GM23338 (cell line): ENCODE results near the gene DTNB. TPM values are rescaled to one million over a fixed set of nuclear protein-coding genes. Genes with fewer than 3 reads are reported as not detected.

Experiments
- ATAC-seq: fragments of 200-7000 bp; cut with Tn5 transposase; 3 replicates; pipeline ENCODE4 v1.9.1; 2020
- DNase-seq: peaks from one replicate; pipeline ENCODE4 v3.0.0-alpha.2; 2015; ENCODE audit warnings: low spot score
- H2AFZ ChIP-seq: fragments of 200-600 bp; sonication (generic); 2 replicates; pipeline ENCODE4 v1.8.0; 2016; ENCODE audit warnings: antibody characterized with exemption, mild to moderate bottlenecking, moderate library complexity
- H3F3A ChIP-seq: fragments of 200-600 bp; sonication (generic); replicated peaks from 2 replicates; pipeline ENCODE4 v1.8.0; 2017; ENCODE audit warnings: antibody characterized with exemption, mixed run types, low read depth
- H3K27ac ChIP-seq: fragments of 200-600 bp; sonication (generic); 2 replicates; pipeline ENCODE4 v1.6.1; 2016; ENCODE audit warnings: low read depth
- H3K27me3 ChIP-seq: fragments of 200-600 bp; sonication (generic); 2 replicates; pipeline ENCODE4 v1.8.0; 2016; ENCODE audit warnings: mild to moderate bottlenecking, mixed run types, moderate library complexity; ENCODE audit not compliant: insufficient read depth
- H3K36me3 ChIP-seq: fragments of 200-600 bp; sonication (generic); 2 replicates; pipeline ENCODE4 v1.8.0; 2016; ENCODE audit warnings: mild to moderate bottlenecking; ENCODE audit not compliant: insufficient read depth
- H3K4me1 ChIP-seq: fragments of 200-600 bp; sonication (generic); 2 replicates; pipeline ENCODE4 v1.8.0; 2016; ENCODE audit warnings: mild to moderate bottlenecking, moderate library complexity; ENCODE audit not compliant: insufficient read depth
- H3K4me2 ChIP-seq: fragments of 200-600 bp; sonication (generic); 2 replicates; pipeline ENCODE4 v1.7.1; 2017; ENCODE audit warnings: mixed run types
- H3K4me3 ChIP-seq: fragments of 200-600 bp; sonication (generic); 2 replicates; pipeline ENCODE4 v1.6.1; 2016; ENCODE audit warnings: mixed run types
- H3K79me2 ChIP-seq: fragments of 200-600 bp; sonication (generic); replicated peaks from 2 replicates; pipeline ENCODE4 v1.8.0; 2017; ENCODE audit warnings: mild to moderate bottlenecking; ENCODE audit not compliant: insufficient read depth
- H3K9me2 ChIP-seq: fragments of 200-600 bp; sonication (generic); 2 replicates; pipeline ENCODE4 v1.8.0; 2017; ENCODE audit not compliant: insufficient read depth
- H4K20me1 ChIP-seq: fragments of 200-600 bp; sonication (generic); replicated peaks from 2 replicates; pipeline ENCODE4 v1.8.0; 2017; ENCODE audit warnings: mild to moderate bottlenecking; ENCODE audit not compliant: insufficient read depth
- H3K27ac Mint-ChIP-seq: 2 replicates; pipeline ENCODE4 v1.8.0; 2020; ENCODE audit warnings: inconsistent platforms, mild to moderate bottlenecking, moderate library complexity, mixed read lengths
- H3K27me3 Mint-ChIP-seq: 3 replicates; pipeline ENCODE4 v1.8.0; 2022; ENCODE audit warnings: low read depth, mild to moderate bottlenecking, moderate library complexity, mixed read lengths, inconsistent platforms; ENCODE audit not compliant: insufficient read depth, poor library complexity
- H3K36me3 Mint-ChIP-seq: 3 replicates; pipeline ENCODE4 v1.8.0; 2021; ENCODE audit warnings: low read depth, mild to moderate bottlenecking, inconsistent platforms, moderate library complexity, mixed read lengths
- H3K4me1 Mint-ChIP-seq: 3 replicates; pipeline ENCODE4 v1.8.0; 2020; ENCODE audit warnings: mild to moderate bottlenecking, inconsistent platforms, mixed read lengths
- H3K4me3 Mint-ChIP-seq: 3 replicates; pipeline ENCODE4 v1.8.0; 2021; ENCODE audit warnings: moderate library complexity, mild to moderate bottlenecking, inconsistent platforms, mixed read lengths
- H3K9me3 Mint-ChIP-seq: 3 replicates; pipeline ENCODE4 v1.8.0; 2020; ENCODE audit warnings: moderate library complexity, mild to moderate bottlenecking, inconsistent platforms, mixed read lengths
- CREB1 ChIP-seq: fragments of 250-450 bp; sonication (Bioruptor Pico); IDR thresholded peaks from 2 replicates; pipeline ENCODE4 v1.5.0; 2020; ENCODE audit warnings: low read depth, mild to moderate bottlenecking, moderate library complexity
- EZH2 ChIP-seq: fragments of 200-600 bp; sonication (generic); IDR thresholded peaks from one replicate; pipeline ENCODE4 v1.8.0; 2017; ENCODE audit warnings: antibody characterized with exemption, mild to moderate bottlenecking, low read depth; ENCODE audit not compliant: unreplicated experiment
- EZH2phosphoT487 ChIP-seq: fragments of 200-600 bp; sonication (generic); IDR thresholded peaks from one replicate; pipeline ENCODE4 v1.8.1; 2018; ENCODE audit warnings: antibody characterized with exemption; ENCODE audit not compliant: unreplicated experiment
- JUNB ChIP-seq: IDR thresholded peaks from one replicate; pipeline ENCODE4 v1.6.1; 2016; ENCODE audit warnings: antibody characterized with exemption; ENCODE audit not compliant: unreplicated experiment
- NANOG ChIP-seq: IDR thresholded peaks from 2 replicates; pipeline ENCODE4 v1.6.1; 2016; ENCODE audit warnings: antibody characterized with exemption, borderline replicate concordance
- POLR2AphosphoS5 ChIP-seq: IDR thresholded peaks from 2 replicates; pipeline ENCODE4 v1.6.1; 2016; ENCODE audit warnings: antibody characterized with exemption, low read depth
- STAT1 ChIP-seq: IDR thresholded peaks from one replicate; pipeline ENCODE4 v1.6.1; 2016; ENCODE audit warnings: antibody characterized with exemption; ENCODE audit not compliant: unreplicated experiment
- ZNF114 ChIP-seq: fragments of 250-450 bp; sonication (Bioruptor Pico); IDR thresholded peaks from 2 replicates; pipeline ENCODE4 v1.5.0; 2020; ENCODE audit warnings: mild to moderate bottlenecking, moderate library complexity
- ZNF331 ChIP-seq: fragments of 250-450 bp; sonication (Bioruptor Pico); IDR thresholded peaks from 2 replicates; pipeline ENCODE4 v1.5.0; 2020; ENCODE audit warnings: low read depth, mild to moderate bottlenecking, moderate library complexity
- polyA plus RNA-seq: library from polyadenylated mRNA; unstranded; fragments of >200 nt; fragmentation: Nextera tagmentation; extraction: Ambion mirVana; gene quantifications from 2 replicates; pipeline ENCODE4 v1.2.1, GENCODE V29; 2016
- total RNA-seq: library from RNA; depleted of rRNA; stranded (reverse); fragments of >200 nt; shearing (Covaris generic); gene quantifications from 2 replicates; pipeline ENCODE4 v1.2.3, GENCODE V29; 2014
- TF ChIP-seq, protein P1 (sequence below): fragments of 250-450 bp; sonication (Bioruptor Pico); IDR thresholded peaks from 2 replicates; pipeline ENCODE4 v1.5.0; 2020; ENCODE audit warnings: mild to moderate bottlenecking, moderate library complexity
- TF ChIP-seq, protein P2 (sequence below): IDR thresholded peaks from 2 replicates; pipeline ENCODE4 v1.6.1; 2016; ENCODE audit warnings: antibody characterized with exemption
- TF ChIP-seq, protein P3 (sequence below): IDR thresholded peaks from one replicate; pipeline ENCODE4 v1.6.1; 2018; ENCODE audit warnings: antibody characterized with exemption; ENCODE audit not compliant: unreplicated experiment
- TF ChIP-seq, protein P4 (sequence below), 2 experiments: fragments of 200-600 bp in 1 of 2; sonication (generic) in 1 of 2; conservative IDR thresholded peaks; 2 replicates each; pipeline versions ENCODE4 v1.5.1 to v1.6.1; 2016 to 2017; ENCODE audit warnings: antibody characterized with exemption in 2 of 2, low read depth in 2 of 2, mild to moderate bottlenecking in 2 of 2, moderate library complexity in 1 of 2

DTNB gene
- total and polyA plus RNA-seq, 2 experiments from 2014 or later, result 22.1 to 29.4 TPM

DNA sequence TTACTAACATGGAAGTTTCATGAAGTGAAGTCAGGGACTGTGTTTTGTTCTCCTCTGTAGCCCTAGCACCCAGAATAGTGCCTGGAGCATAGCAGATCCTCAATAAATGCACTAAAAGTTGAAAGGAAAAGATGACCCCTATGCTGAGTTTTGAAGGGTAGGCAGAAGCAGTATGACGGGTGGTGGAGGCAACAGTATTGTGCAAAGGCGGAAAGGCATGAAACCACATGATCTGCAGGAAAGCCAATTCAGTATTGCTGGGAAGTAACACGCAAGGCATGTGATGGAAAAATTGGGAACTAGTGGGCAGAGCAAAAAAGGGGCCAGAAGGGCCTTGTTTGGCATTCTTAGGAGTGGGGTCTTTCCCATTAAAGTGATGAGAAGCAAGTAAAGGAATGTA lies 23.1 kb downstream of the DTNB start:
- no peak overlapping the region for H3K4me3 ChIP-seq
- no peak for ATAC-seq
- H3K27me3 ChIP-seq, result no peaks in the 10 kb centered on the region

More for the DNA sequence above, 23.1 kb downstream of the DTNB start:
- H3K4me1 Mint-ChIP-seq, result no peaks in the 10 kb centered on the region; the same call in 2 of the 3 replicates
- no peak for TF ChIP-seq CREB1 (CRISPR knock-in tag)
- TF ChIP-seq STAT1, result no peak
- no peak for TF ChIP-seq POLR2AphosphoS5
- no peak for TF ChIP-seq ZNF331 (CRISPR knock-in tag)
- TF ChIP-seq, protein P1, sequence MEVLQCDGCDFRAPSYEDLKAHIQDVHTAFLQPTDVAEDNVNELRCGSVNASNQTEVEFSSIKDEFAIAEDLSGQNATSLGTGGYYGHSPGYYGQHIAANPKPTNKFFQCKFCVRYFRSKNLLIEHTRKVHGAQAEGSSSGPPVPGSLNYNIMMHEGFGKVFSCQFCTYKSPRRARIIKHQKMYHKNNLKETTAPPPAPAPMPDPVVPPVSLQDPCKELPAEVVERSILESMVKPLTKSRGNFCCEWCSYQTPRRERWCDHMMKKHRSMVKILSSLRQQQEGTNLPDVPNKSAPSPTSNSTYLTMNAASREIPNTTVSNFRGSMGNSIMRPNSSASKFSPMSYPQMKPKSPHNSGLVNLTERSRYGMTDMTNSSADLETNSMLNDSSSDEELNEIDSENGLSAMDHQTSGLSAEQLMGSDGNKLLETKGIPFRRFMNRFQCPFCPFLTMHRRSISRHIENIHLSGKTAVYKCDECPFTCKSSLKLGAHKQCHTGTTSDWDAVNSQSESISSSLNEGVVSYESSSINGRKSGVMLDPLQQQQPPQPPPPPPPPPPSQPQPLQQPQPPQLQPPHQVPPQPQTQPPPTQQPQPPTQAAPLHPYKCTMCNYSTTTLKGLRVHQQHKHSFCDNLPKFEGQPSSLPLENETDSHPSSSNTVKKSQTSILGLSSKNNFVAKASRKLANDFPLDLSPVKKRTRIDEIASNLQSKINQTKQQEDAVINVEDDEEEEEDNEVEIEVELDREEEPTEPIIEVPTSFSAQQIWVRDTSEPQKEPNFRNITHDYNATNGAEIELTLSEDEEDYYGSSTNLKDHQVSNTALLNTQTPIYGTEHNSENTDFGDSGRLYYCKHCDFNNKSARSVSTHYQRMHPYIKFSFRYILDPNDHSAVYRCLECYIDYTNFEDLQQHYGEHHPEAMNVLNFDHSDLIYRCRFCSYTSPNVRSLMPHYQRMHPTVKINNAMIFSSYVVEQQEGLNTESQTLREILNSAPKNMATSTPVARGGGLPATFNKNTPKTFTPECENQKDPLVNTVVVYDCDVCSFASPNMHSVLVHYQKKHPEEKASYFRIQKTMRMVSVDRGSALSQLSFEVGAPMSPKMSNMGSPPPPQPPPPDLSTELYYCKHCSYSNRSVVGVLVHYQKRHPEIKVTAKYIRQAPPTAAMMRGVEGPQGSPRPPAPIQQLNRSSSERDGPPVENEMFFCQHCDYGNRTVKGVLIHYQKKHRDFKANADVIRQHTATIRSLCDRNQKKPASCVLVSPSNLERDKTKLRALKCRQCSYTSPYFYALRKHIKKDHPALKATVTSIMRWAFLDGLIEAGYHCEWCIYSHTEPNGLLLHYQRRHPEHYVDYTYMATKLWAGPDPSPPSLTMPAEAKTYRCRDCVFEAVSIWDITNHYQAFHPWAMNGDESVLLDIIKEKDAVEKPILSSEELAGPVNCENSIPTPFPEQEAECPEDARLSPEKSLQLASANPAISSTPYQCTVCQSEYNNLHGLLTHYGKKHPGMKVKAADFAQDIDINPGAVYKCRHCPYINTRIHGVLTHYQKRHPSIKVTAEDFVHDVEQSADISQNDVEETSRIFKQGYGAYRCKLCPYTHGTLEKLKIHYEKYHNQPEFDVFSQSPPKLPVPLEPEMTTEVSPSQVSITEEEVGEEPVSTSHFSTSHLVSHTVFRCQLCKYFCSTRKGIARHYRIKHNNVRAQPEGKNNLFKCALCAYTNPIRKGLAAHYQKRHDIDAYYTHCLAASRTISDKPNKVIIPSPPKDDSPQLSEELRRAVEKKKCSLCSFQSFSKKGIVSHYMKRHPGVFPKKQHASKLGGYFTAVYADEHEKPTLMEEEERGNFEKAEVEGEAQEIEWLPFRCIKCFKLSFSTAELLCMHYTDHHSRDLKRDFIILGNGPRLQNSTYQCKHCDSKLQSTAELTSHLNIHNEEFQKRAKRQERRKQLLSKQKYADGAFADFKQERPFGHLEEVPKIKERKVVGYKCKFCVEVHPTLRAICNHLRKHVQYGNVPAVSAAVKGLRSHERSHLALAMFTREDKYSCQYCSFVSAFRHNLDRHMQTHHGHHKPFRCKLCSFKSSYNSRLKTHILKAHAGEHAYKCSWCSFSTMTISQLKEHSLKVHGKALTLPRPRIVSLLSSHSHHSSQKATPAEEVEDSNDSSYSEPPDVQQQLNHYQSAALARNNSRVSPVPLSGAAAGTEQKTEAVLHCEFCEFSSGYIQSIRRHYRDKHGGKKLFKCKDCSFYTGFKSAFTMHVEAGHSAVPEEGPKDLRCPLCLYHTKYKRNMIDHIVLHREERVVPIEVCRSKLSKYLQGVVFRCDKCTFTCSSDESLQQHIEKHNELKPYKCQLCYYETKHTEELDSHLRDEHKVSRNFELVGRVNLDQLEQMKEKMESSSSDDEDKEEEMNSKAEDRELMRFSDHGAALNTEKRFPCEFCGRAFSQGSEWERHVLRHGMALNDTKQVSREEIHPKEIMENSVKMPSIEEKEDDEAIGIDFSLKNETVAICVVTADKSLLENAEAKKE (CRISPR knock-in tag), result no peak
- TF ChIP-seq ZNF114, result no peak
- TF ChIP-seq NANOG, result no peak
- TF ChIP-seq, protein P2, sequence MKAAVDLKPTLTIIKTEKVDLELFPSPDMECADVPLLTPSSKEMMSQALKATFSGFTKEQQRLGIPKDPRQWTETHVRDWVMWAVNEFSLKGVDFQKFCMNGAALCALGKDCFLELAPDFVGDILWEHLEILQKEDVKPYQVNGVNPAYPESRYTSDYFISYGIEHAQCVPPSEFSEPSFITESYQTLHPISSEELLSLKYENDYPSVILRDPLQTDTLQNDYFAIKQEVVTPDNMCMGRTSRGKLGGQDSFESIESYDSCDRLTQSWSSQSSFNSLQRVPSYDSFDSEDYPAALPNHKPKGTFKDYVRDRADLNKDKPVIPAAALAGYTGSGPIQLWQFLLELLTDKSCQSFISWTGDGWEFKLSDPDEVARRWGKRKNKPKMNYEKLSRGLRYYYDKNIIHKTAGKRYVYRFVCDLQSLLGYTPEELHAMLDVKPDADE, result no peak
- TF ChIP-seq EZH2, result no peak
- no peak for TF ChIP-seq EZH2phosphoT487
- no peak for TF ChIP-seq JUNB
- TF ChIP-seq, protein P3, sequence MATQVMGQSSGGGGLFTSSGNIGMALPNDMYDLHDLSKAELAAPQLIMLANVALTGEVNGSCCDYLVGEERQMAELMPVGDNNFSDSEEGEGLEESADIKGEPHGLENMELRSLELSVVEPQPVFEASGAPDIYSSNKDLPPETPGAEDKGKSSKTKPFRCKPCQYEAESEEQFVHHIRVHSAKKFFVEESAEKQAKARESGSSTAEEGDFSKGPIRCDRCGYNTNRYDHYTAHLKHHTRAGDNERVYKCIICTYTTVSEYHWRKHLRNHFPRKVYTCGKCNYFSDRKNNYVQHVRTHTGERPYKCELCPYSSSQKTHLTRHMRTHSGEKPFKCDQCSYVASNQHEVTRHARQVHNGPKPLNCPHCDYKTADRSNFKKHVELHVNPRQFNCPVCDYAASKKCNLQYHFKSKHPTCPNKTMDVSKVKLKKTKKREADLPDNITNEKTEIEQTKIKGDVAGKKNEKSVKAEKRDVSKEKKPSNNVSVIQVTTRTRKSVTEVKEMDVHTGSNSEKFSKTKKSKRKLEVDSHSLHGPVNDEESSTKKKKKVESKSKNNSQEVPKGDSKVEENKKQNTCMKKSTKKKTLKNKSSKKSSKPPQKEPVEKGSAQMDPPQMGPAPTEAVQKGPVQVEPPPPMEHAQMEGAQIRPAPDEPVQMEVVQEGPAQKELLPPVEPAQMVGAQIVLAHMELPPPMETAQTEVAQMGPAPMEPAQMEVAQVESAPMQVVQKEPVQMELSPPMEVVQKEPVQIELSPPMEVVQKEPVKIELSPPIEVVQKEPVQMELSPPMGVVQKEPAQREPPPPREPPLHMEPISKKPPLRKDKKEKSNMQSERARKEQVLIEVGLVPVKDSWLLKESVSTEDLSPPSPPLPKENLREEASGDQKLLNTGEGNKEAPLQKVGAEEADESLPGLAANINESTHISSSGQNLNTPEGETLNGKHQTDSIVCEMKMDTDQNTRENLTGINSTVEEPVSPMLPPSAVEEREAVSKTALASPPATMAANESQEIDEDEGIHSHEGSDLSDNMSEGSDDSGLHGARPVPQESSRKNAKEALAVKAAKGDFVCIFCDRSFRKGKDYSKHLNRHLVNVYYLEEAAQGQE, result no peak
- TF ChIP-seq, protein P4, sequence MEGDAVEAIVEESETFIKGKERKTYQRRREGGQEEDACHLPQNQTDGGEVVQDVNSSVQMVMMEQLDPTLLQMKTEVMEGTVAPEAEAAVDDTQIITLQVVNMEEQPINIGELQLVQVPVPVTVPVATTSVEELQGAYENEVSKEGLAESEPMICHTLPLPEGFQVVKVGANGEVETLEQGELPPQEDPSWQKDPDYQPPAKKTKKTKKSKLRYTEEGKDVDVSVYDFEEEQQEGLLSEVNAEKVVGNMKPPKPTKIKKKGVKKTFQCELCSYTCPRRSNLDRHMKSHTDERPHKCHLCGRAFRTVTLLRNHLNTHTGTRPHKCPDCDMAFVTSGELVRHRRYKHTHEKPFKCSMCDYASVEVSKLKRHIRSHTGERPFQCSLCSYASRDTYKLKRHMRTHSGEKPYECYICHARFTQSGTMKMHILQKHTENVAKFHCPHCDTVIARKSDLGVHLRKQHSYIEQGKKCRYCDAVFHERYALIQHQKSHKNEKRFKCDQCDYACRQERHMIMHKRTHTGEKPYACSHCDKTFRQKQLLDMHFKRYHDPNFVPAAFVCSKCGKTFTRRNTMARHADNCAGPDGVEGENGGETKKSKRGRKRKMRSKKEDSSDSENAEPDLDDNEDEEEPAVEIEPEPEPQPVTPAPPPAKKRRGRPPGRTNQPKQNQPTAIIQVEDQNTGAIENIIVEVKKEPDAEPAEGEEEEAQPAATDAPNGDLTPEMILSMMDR (conservative IDR thresholded peaks at IDR 0.05; ENCODE audit: low read depth in 2 of 2), result no peak
- Histone ChIP-seq H3K36me3 (no peaks in the 10 kb centered on the region; the same call in 1 of the 2 replicates), H3K79me2 (peaks cover 19% of the 10 kb centered on the region), H3K27ac (no peak overlapping the region; the same call in 1 of the 2 replicates), H3K9me2 (no peaks in the 10 kb centered on the region), H2AFZ (no peak overlapping the region), H3K4me2 (no peak overlapping the region), H4K20me1 (no peaks in the 10 kb centered on the region; the same call in 1 of the 2 replicates), H3K4me1 (no peaks in the 10 kb centered on the region), H3F3A (no peaks in the 10 kb centered on the region)
- DNase-seq, result no peak
- H3K9me3 Mint-ChIP-seq, result no peaks in the 10 kb centered on the region
- peaks cover 2% of the 10 kb centered on the region for H3K27me3 Mint-ChIP-seq
- H3K27ac Mint-ChIP-seq, result no peak overlapping the region
- 0 out of 3 replicates have a peak, but pooled peaks cover 9% of the 10 kb centered on the region for H3K36me3 Mint-ChIP-seq
- H3K4me3 Mint-ChIP-seq, result no peak overlapping the region
